ENCODE results near the gene TRIM47. TPM values are rescaled to one million over a fixed set of nuclear protein-coding genes. Genes with fewer than 3 reads are reported as not detected.

TRIM47 gene
- total RNA-seq, 1 experiment from 2014 or later = 2.7 TPM

DNA sequence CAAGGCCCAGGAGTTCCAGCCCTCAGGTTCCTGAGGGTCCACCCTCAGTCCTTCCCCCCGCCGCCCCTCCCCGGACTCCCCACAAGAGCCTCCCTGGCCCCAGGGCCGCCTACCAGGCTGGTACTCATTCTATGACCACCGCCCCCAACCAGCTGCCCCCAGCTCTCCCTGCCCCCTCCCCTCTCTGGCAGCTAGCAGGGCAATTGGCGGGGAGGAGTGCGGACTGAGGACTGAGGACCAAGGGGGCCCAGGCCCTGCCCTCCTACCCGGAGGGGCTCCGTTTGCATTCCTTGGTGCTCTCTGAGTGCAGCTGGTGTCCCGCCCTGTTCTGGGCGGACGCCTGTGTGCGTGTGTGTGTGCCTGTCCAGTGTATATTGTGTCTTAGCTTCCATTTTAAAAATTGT lies 53.2 kb downstream of the TRIM47 start:
- in situ Hi-C loops (cut with HindIII; ENCODE audit: low sequenced_read_pairs) = no loop called here

DNA sequence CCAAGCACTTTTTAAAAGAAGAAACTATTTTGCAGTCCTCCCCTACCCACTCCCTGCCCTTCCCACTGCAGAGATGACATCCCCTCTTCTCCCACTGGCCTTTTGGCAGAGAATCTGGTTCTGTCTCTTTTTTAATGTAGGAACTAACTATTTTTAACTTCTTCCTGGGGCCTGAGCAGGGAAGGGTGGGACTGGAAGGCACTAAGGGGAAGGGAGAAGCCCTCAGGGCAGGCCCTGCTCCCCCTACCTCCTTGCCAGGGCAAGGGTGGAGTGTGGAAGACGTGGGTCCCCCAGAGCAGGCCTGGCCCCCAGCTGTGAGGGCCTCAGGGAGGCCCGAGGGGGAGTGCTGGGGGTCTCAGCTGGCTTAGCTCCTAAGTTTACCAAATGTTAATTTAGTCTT lies 53.7 kb downstream of the TRIM47 start:
- no peak for DNase-seq (ENCODE audit: low spot score)
- in situ Hi-C loops (cut with HindIII; ENCODE audit: low sequenced_read_pairs) = no loop called here

More for the DNA sequence above, 53.2 kb downstream of the TRIM47 start:
- no peak for DNase-seq (ENCODE audit: low spot score)

Other genes starting within 250 kb of the TRIM47 start
- not detected in 2 replicates for gene SMIM5, start 245.1 kb downstream of the TRIM47 start, total RNA-seq (2014; rRNA removed; shearing (Covaris generic))
- gene RECQL5, start 211.4 kb downstream of the TRIM47 start, total RNA-seq (2014; rRNA removed; shearing (Covaris generic)) = 16.7 and 40.0 TPM in 2 replicates
- 94.1 and 162 TPM in 2 replicates for gene SAP30BP, start 211.2 kb downstream of the TRIM47 start, total RNA-seq (2014; rRNA removed; shearing (Covaris generic))
- 0.06 TPM in 1 of 2 replicates, not detected in the other for gene ITGB4, start 157.1 kb downstream of the TRIM47 start, total RNA-seq (2014; rRNA removed; shearing (Covaris generic))
- gene GALK1, start 113.4 kb downstream of the TRIM47 start, total RNA-seq (2014; rRNA removed; shearing (Covaris generic)) = 68.3 and 87.8 TPM in 2 replicates
- gene UNK, start 93.8 kb downstream of the TRIM47 start, total RNA-seq (2014; rRNA removed; shearing (Covaris generic)) = 19.1 and 19.6 TPM in 2 replicates
- gene UNC13D, start 34.2 kb downstream of the TRIM47 start, total RNA-seq (2014; rRNA removed; shearing (Covaris generic)) = 2.8 and 6.0 TPM in 2 replicates
- 18.6 and 18.7 TPM in 2 replicates for gene WBP2, start 23.2 kb downstream of the TRIM47 start, total RNA-seq (2014; rRNA removed; shearing (Covaris generic))
- 37.5 and 41.7 TPM in 2 replicates for gene TRIM65, start 18.4 kb upstream of the TRIM47 start, total RNA-seq (2014; rRNA removed; shearing (Covaris generic))
- 102 and 134 TPM in 2 replicates for gene MRPL38, start 26.3 kb upstream of the TRIM47 start, total RNA-seq (2014; rRNA removed; shearing (Covaris generic))
- gene FBF1, start 62.5 kb upstream of the TRIM47 start, total RNA-seq (2014; rRNA removed; shearing (Covaris generic)) = 10.4 and 21.6 TPM in 2 replicates
- 27.7 and 32.2 TPM in 2 replicates for gene ACOX1, start 100.6 kb upstream of the TRIM47 start, total RNA-seq (2014; rRNA removed; shearing (Covaris generic))
- gene TEN1, start 100.7 kb upstream of the TRIM47 start, total RNA-seq (2014; rRNA removed; shearing (Covaris generic)) = 31.4 and 39.4 TPM in 2 replicates
- gene CDK3, start 122.3 kb upstream of the TRIM47 start, total RNA-seq (2014; rRNA removed; shearing (Covaris generic)) = 0.68 and 2.5 TPM in 2 replicates
- gene EVPL, start 148.7 kb upstream of the TRIM47 start, total RNA-seq (2014; rRNA removed; shearing (Covaris generic)) = 0.80 and 5.4 TPM in 2 replicates
- gene SRP68, start 193.9 kb upstream of the TRIM47 start, total RNA-seq (2014; rRNA removed; shearing (Covaris generic)) = 73.7 and 87.2 TPM in 2 replicates
- gene GALR2, start 196.2 kb upstream of the TRIM47 start, total RNA-seq (2014; rRNA removed; shearing (Covaris generic)) = 0.95 TPM in 1 of 2 replicates, not detected in the other
- gene ZACN, start 200.6 kb upstream of the TRIM47 start, total RNA-seq (2014; rRNA removed; shearing (Covaris generic)) = not detected in 2 replicates
- 83.1 and 92.2 TPM in 2 replicates for gene EXOC7, start 225.2 kb upstream of the TRIM47 start, total RNA-seq (2014; rRNA removed; shearing (Covaris generic))